Cardiac septum (tissue), 1 donor: ENCODE data around the gene KRTAP9-4. TPM values are rescaled to one million over a fixed set of nuclear protein-coding genes. Genes with fewer than 3 reads are reported as not detected.
"Not testable (repeated sequence)": the region's sequence is repeated elsewhere in the genome, so short reads cannot be mapped to it uniquely, and the experiment has no call there.

ENCODE experiments used
- DNase-seq: peaks from one replicate; pipeline ENCODE4 v3.0.0-alpha.2; 2020; ENCODE audit warnings: low spot score
- intact Hi-C: fragments of 100-400 bp; cut with DNase I; formaldehyde crosslinking; loops from one replicate; pipeline ENCODE4 v1.14.0; 2022
- long read RNA-seq: library from polyadenylated mRNA; unstranded; transcript quantifications from one replicate; pipeline ENCODE4 v2.0.0, GENCODE V29; 2021
- total RNA-seq: library from RNA; stranded (reverse); fragmentation: NEBNext Ultra II Directional; extraction: Animal tissue kit (Norgen Biotek cat#: 25700); gene quantifications from one replicate; pipeline ENCODE4 v1.2.1, GENCODE V29; 2021
- donor health status: DM: no; HTN: no; CAD: no.

The KRTAP9-4 gene
- total RNA-seq, result not detected
- long read RNA-seq, result 0 reads

- intact Hi-C loops, DNase-seq: not testable (repeated sequence)
These were observed at the start of gene KRTAP9-4 for GRCh38 chr17:41249637-41250240. KRTAP9-4 (plus strand) TSS chr17:41249687; CDS start chr17:41249721, 34 bp downstream.

- DNase-seq, result no peak
- intact Hi-C loops, result no loop called here
These were observed 37.5 kb upstream of the KRTAP9-4 start for GRCh38 chr17:41211845-41212466.

- intact Hi-C loops, result no loop called here
- no peak for DNase-seq
These were observed 36.8 kb upstream of the KRTAP9-4 start for GRCh38 chr17:41212524-41213169.

- intact Hi-C loops, result no loop called here
- no peak for DNase-seq
These were observed 33.8 kb upstream of the KRTAP9-4 start for GRCh38 chr17:41215681-41216080.

GRCh38 chr17:41223821-41224220 lies 25.7 kb upstream of the KRTAP9-4 start:
- intact Hi-C loops, result no loop called here
- DNase-seq, result no peak

GRCh38 chr17:41226051-41226450 lies 23.4 kb upstream of the KRTAP9-4 start:
- intact Hi-C loops, result no loop called here
- DNase-seq, result no peak

- intact Hi-C loops, DNase-seq: not testable (repeated sequence)
These were observed 22.8 kb upstream of the KRTAP9-4 start, which contains the start of gene KRTAP9-2 for GRCh38 chr17:41226598-41227095. KRTAP9-2 (plus strand) TSS chr17:41226648; CDS start chr17:41226655, 7 bp downstream.

- DNase-seq, result no peak
- intact Hi-C loops, result no loop called here
These were observed 19.4 kb upstream of the KRTAP9-4 start for GRCh38 chr17:41230094-41230493.

GRCh38 chr17:41231731-41232130 lies 17.8 kb upstream of the KRTAP9-4 start:
- no peak for DNase-seq

GRCh38 chr17:41232399-41233105 lies 16.9 kb upstream of the KRTAP9-4 start, which contains the start of gene KRTAP9-3:
KRTAP9-3 (plus strand) TSS chr17:41232449; CDS start chr17:41232502, 53 bp downstream.
- intact Hi-C loops, DNase-seq: not testable (repeated sequence)

More at GRCh38 chr17:41231731-41232130, 17.8 kb upstream of the KRTAP9-4 start:
- intact Hi-C loops, result no loop called here

- DNase-seq, intact Hi-C loops: not testable (repeated sequence)
These were observed 12.4 kb upstream of the KRTAP9-4 start for GRCh38 chr17:41237116-41237515.

- intact Hi-C loops, DNase-seq: not testable (repeated sequence)
These were observed 11.5 kb upstream of the KRTAP9-4 start, which contains the start of gene KRTAP9-8 for GRCh38 chr17:41237949-41238437. KRTAP9-8 (plus strand) TSS chr17:41237999; CDS start chr17:41238052, 53 bp downstream.

- intact Hi-C loops, result not testable (repeated sequence)
These were observed 2.3 kb upstream of the KRTAP9-4 start for GRCh38 chr17:41246995-41247787.

GRCh38 chr17:41251261-41251660 lies 1.8 kb downstream of the KRTAP9-4 start:
- intact Hi-C loops, result no loop called here
- no peak for DNase-seq

More at GRCh38 chr17:41246995-41247787, 2.3 kb upstream of the KRTAP9-4 start:
- not testable (repeated sequence) for DNase-seq

GRCh38 chr17:41254861-41255260 lies 5.4 kb downstream of the KRTAP9-4 start:
- no peak for DNase-seq
- intact Hi-C loops, result no loop called here

- DNase-seq, intact Hi-C loops: not testable (repeated sequence)
These were observed 6.1 kb downstream of the KRTAP9-4 start, which contains the start of gene KRTAP9-9 for GRCh38 chr17:41255381-41256290. KRTAP9-9 (plus strand) TSS chr17:41255384.

- DNase-seq, result no peak
- intact Hi-C loops, result no loop called here
These were observed 6.8 kb downstream of the KRTAP9-4 start for GRCh38 chr17:41256291-41256685.
